DND-41 (cell line): ENCODE data around the gene EMILIN2.

Experiments used
- CTCF ChIP-seq: IDR thresholded peaks from 2 replicates; pipeline ENCODE4 v1.5.1; 2012; ENCODE audit warnings: borderline replicate concordance, low read length, moderate library complexity, mild to moderate bottlenecking; ENCODE audit not compliant: poor library complexity, severe bottlenecking; ENCODE audit errors: extremely low read depth
- EZH2 ChIP-seq: IDR thresholded peaks from 3 replicates; pipeline ENCODE4 v1.6.1; 2012; ENCODE audit warnings: borderline replicate concordance, low read depth, mild to moderate bottlenecking, moderate library complexity, low read length, inconsistent platforms; ENCODE audit not compliant: severe bottlenecking

GRCh38 chr18:2826581-2826980 lies 20.2 kb upstream of the EMILIN2 start:
- TF ChIP-seq EZH2 (no peak), CTCF (no peak)
